Measurements from ENCODE around the gene QPRT. TPM values are rescaled to one million over a fixed set of nuclear protein-coding genes. Genes with fewer than 3 reads are reported as not detected.
"Not testable (repeated sequence)": the region's sequence is repeated elsewhere in the genome, so short reads cannot be mapped to it uniquely, and the experiment has no call there.

QPRT gene
- total RNA-seq, 1 donor from 2014 or later, result 106 TPM

DNA sequence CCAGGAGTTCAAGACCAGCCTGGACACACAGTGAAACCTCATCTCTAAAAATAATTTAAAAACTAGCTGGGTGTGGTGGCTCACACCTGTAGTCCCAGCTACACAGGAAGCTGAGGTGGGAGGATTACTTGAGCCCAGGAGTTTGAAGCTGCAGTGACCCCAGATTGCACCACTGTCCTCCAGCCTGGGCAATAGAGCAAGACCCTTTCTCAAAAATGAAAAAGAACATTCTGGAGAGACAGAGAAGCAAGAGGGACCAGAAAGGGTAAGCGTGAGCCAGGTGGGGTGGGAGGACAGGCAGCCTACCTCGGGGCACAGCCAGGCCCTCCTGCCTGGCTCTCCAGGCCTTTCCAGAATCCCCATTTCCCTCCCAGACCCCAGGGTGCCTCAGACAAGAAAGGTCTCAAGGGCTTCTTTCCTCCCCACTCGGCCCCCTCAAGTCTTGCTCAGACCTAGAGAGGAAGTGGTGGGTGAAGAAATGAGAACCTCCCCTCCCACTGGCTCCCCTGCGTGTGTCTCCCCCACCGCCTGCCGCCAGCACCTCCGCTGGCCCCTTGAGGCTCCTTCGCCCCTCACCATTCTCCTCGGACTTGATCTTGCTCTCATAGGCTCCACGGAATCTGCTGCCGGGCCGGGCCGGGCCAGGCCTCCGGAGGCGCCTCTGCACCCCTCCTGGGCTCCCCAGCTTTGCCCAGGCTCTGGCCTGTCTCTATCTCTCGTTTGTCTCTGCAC is 66.3 kb downstream of the QPRT start:
- Mint-ChIP-seq H3K27me3 (no peaks in the 10 kb centered on the region), H3K4me3 (ENCODE audit: low read depth) (no peak overlapping the region), H3K9me3 (ENCODE audit: low read depth) (no peaks in the 10 kb centered on the region), H3K27ac (peak overlapping the region; percentile 73), H3K4me1 (ENCODE audit: low read depth) (peaks cover 11% of the 10 kb centered on the region), H3K36me3 (ENCODE audit: insufficient read depth) (no peaks in the 10 kb centered on the region)
- DNase-seq (ENCODE audit: low spot score, unreplicated experiment), result no peak
- TF ChIP-seq, protein P1, sequence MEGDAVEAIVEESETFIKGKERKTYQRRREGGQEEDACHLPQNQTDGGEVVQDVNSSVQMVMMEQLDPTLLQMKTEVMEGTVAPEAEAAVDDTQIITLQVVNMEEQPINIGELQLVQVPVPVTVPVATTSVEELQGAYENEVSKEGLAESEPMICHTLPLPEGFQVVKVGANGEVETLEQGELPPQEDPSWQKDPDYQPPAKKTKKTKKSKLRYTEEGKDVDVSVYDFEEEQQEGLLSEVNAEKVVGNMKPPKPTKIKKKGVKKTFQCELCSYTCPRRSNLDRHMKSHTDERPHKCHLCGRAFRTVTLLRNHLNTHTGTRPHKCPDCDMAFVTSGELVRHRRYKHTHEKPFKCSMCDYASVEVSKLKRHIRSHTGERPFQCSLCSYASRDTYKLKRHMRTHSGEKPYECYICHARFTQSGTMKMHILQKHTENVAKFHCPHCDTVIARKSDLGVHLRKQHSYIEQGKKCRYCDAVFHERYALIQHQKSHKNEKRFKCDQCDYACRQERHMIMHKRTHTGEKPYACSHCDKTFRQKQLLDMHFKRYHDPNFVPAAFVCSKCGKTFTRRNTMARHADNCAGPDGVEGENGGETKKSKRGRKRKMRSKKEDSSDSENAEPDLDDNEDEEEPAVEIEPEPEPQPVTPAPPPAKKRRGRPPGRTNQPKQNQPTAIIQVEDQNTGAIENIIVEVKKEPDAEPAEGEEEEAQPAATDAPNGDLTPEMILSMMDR (IDR thresholded peaks at IDR 0.05; ENCODE audit: unreplicated experiment), result no peak

DNA sequence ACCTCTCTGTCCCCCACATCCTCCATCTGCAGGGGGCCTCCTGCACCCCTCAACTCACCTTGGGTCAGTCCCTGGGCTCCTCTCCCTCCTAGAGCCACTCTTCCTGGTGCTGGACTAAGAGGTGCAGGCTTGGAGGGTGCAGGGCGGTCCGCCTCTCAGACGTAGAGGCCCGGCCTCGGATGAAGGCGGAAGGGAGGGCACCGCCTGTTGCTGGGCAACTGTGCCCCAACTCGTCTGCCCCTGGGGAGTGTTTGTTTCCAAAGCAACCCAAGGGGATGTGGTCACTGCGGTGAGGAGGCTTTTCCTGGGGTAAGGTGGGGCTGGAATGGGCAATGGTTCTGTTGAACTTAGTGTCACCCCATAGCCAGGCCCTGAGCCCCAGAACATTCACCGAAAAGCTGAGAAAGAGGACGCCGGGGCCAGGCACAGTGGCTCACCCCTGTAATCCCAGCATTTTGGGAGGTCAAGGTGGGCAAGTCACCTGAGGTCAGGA is 66.9 kb downstream of the QPRT start, which contains the start of gene C16orf54:
TSS of gene C16orf54 (minus strand) at position 138 of the 493 bp plus-strand sequence. CDS start 1,039 bp downstream, outside the sequence.
- TF ChIP-seq, protein P1 (IDR thresholded peaks at IDR 0.05; ENCODE audit: unreplicated experiment), result no peak
- Mint-ChIP-seq H3K4me1 (ENCODE audit: low read depth) (peaks cover 5% of the 10 kb centered on the region), H3K27ac (peak within 1 kb of the TSS; percentile 73), H3K9me3 (ENCODE audit: low read depth) (no peaks in the 10 kb centered on the region), H3K4me3 (ENCODE audit: low read depth) (no peak within 1 kb of the TSS), H3K27me3 (no peaks in the 10 kb centered on the region), H3K36me3 (ENCODE audit: insufficient read depth) (no peaks in the 10 kb centered on the region)
- DNase-seq (ENCODE audit: low spot score, unreplicated experiment), result no peak

DNA sequence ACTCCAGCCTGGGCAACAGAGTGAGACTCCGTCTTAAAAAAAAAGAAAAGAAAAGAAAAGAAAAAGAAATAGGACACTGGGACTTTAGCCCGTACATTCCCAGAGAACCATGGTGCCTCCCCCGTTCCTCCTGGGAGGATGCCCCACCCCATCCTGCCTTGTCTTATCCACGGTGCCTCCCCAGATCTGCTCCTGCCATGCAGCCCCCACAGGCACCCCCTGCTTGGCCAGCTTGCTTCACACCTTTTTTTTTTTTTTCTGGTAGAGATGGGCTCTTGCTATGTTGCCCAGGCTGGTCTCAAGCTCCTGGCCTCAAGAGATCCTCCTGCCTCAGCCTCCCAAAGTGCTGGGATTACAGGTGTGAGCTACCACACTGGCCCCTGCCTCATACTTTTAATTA is 67.5 kb downstream of the QPRT start:
- not testable (repeated sequence) for H3K4me1 Mint-ChIP-seq (ENCODE audit: low read depth); H3K4me3 Mint-ChIP-seq (ENCODE audit: low read depth); H3K36me3 Mint-ChIP-seq (ENCODE audit: insufficient read depth); H3K27ac Mint-ChIP-seq; DNase-seq (ENCODE audit: low spot score, unreplicated experiment); H3K9me3 Mint-ChIP-seq (ENCODE audit: low read depth); H3K27me3 Mint-ChIP-seq

Other genes with a start within 250 kb of the QPRT start
- gene BOLA2, start 224.8 kb upstream of the QPRT start, total RNA-seq, result 7.4 and 7.8 TPM in 2 replicates
- gene SLX1B, start 224.6 kb upstream of the QPRT start, total RNA-seq, result 40.6 and 41.5 TPM in 2 replicates
- gene SULT1A4, start 219.3 kb upstream of the QPRT start, total RNA-seq, result 3.3 and 3.7 TPM in 2 replicates
- 79.8 and 87.7 TPM in 2 replicates for gene NPIPB12, start 172.8 kb upstream of the QPRT start, total RNA-seq
- gene SPN, start 15.9 kb upstream of the QPRT start, total RNA-seq, result 0.19 and 0.20 TPM in 2 replicates
- 0.17 and 0.38 TPM in 2 replicates for gene C16orf54, start 66.8 kb downstream of the QPRT start, total RNA-seq
- not detected in 2 replicates for gene ZG16, start 99.1 kb downstream of the QPRT start, total RNA-seq
- 78.4 and 79.8 TPM in 2 replicates for gene KIF22, start 111.6 kb downstream of the QPRT start, total RNA-seq
- 345 and 347 TPM in 2 replicates for gene MAZ, start 127.3 kb downstream of the QPRT start, total RNA-seq
- gene PRRT2, start 133.0 kb downstream of the QPRT start, total RNA-seq, result 1.4 and 2.4 TPM in 2 replicates
- gene PAGR1, start 137.0 kb downstream of the QPRT start, total RNA-seq, result 26.4 and 29.9 TPM in 2 replicates
- 6.5 and 9.0 TPM in 2 replicates for gene MVP, start 141.3 kb downstream of the QPRT start, total RNA-seq
- 46.3 and 51.2 TPM in 2 replicates for gene CDIPT, start 184.0 kb downstream of the QPRT start, total RNA-seq
- gene SEZ6L2, start 220.4 kb downstream of the QPRT start, total RNA-seq, result 13.2 and 16.2 TPM in 2 replicates
- 3.1 and 3.8 TPM in 2 replicates for gene ASPHD1, start 221.3 kb downstream of the QPRT start, total RNA-seq
- 31.4 and 34.7 TPM in 2 replicates for gene KCTD13, start 247.0 kb downstream of the QPRT start, total RNA-seq